Measurements from ENCODE around the gene C12orf42.

DNA sequence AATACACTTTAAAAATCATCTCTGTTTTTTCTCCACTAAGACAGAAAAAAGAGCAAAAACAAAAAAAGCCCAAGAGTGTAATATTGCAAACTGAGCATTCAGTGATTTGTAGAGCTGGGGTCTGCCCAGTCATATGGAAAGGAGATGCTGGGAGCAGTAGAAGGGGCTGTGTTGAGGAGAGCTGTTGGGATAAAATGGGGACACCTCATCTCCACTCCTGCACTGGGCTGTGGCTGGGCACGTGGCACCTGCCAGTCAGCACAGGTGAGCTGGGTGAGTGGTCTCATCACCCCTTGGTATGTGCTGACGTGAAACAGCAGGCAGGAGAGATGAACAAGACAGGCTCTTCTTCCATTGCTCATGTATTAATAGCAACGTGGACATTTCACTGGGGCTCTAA, 217.4 kb downstream of the C12orf42 start:
- no peak for TF ChIP-seq EP300 (IDR thresholded peaks at IDR 0.05)
- TF ChIP-seq, protein P1, sequence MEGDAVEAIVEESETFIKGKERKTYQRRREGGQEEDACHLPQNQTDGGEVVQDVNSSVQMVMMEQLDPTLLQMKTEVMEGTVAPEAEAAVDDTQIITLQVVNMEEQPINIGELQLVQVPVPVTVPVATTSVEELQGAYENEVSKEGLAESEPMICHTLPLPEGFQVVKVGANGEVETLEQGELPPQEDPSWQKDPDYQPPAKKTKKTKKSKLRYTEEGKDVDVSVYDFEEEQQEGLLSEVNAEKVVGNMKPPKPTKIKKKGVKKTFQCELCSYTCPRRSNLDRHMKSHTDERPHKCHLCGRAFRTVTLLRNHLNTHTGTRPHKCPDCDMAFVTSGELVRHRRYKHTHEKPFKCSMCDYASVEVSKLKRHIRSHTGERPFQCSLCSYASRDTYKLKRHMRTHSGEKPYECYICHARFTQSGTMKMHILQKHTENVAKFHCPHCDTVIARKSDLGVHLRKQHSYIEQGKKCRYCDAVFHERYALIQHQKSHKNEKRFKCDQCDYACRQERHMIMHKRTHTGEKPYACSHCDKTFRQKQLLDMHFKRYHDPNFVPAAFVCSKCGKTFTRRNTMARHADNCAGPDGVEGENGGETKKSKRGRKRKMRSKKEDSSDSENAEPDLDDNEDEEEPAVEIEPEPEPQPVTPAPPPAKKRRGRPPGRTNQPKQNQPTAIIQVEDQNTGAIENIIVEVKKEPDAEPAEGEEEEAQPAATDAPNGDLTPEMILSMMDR (IDR thresholded peaks at IDR 0.05): no peak
- no peak for TF ChIP-seq POLR2AphosphoS5 (IDR thresholded peaks at IDR 0.05)
- no peak for TF ChIP-seq POLR2A (IDR thresholded peaks at IDR 0.05)

All from sigmoid colon (tissue), 4 donors.